Cerebellar cortex (tissue), 1 donor: ENCODE data around the gene GBX1.

Experiments
- DNase-seq: peaks from one replicate; pipeline ENCODE4 v3.0.0-alpha.2; 2015; ENCODE audit warnings: low spot score

GBX1 gene

DNA sequence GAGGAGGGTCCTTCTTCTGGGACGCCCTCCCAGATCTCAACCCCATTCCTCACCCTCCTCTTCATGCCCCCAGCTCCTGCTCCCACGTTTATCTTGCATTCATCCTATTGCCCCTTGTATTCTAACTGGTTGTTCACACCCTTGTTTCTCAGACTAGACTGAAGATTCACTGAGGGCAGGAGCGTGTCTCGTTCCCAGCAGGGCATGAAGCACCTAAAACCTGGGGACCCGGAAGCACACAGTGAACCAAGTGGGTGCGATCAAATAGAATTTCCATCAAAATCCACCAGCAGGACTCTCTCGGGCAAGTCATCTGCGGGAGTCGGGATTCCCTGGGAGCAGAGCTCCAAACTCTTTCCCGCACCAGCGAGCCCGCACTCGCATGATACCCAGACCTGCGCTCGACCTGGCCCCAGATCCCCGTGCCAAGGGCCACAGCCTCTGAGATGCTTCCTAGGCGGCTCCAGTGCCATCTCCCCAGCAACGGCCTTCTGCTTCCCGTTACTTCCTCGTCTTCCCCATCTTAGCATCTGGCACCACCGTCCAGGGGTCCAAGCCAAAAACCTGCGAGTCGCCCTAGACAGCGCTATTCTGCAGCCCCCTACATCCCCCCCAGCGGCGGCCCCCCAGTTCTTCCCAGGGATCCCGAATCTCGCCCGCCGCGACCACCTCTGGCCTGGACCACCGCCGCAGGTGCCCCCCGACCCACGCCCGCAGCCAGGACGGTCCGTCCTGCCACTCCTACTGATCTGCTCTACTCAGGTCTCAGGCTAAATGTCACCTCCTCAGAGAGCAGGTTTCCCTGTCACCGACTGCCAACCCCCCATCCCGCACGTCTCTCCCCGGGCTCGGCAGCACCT, 6.1 kb upstream of the GBX1 start:
- DNase-seq: no peak

DNA sequence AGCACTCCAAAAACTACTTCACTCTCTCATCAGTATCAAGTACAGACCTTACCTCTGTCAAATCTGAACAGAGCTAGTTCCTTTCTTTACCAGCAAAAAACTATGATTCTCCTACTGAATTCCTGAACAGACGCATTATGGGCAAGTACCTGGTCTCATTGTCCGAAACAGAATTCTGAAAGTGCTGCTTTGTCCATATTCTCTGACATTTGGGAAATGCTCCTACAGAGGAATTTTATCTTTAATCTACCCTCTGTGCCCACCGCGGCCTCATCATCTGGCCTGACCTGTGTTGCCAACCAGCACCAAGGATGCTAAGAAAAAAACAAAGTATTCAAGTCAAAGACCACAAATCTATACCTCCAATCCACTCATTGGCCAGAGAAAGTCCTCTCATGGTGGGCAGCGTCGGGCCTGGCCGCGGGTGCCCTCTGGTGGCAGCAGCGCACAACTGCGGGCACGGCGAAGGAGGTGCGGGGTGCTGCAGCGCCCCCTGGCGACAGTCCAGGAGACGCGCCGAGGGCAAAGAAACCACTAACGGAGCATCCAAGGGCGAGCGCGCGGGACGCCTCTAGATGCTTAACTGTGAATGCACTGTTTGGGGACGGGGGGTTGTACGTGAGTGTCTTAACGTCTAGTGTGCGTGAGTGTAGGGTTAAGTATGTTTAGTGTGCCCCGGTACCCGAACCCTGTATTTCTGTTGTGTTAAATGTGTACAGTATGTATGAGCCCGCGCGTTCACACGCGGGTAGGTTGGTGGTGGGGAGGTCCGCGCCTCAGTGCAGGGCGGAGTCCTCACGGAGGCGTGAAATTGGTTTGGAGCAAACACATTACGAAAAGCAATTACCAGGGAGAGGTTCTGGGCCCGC, 5.0 kb upstream of the GBX1 start:
- peak; percentile 77 for DNase-seq

DNA sequence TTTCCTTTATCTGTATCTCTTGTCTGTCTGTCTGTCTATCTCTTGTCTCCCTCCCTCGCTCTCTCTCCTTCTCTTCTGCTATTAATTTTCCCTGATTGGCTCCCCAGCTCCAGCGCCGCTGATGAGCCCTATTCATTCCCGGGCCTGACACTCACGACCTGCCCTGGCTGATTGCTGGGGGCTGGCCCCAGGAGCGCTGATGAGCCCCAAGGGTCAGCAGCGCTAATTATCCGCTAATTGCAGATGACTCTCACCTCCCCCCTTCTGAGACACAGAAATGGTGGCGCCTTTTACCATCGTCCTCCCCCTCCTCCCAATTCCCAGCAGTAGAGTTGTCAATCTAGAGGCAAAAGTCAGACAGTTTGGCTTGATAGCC, 1.3 kb upstream of the GBX1 start:
- DNase-seq: no peak

DNA sequence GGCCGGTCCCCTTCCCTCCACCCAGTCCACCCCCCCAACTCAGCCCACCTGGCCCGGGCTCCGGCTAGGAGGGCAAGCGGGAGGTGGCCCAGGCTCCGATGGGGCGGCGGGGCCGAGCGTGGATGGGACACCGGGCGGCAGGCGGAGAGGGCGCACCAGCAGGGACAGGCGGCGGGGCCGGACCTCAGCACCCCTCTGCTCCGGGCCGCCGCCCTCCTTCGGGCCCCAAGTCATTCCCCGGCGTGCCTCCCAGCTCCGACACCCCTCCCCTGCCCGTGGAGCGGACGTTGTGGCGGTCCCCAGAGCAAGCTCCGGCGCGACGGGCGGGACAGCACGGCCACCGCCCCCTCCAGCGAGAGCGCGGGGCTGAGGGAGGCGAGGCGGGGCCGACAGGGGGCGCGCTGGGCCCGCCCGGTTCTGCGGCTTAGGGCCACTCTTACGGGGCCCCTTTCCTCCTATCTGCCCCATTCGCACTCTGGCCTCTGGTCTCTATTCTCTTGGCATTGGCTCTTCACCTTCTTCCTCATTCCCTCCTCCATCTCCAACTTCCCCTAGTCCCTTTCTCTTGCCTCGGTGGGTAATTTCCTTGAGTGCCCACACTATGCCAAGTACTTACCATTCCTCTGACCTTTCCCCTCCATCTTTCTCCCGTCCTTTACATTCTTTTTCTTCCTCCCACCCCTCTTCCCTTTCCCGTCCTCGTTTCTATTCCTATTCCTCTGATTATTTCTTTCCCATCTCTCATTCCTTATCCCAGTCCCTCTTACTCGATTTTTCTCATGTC, 701 bp upstream of the GBX1 start:
- no peak for DNase-seq

DNA sequence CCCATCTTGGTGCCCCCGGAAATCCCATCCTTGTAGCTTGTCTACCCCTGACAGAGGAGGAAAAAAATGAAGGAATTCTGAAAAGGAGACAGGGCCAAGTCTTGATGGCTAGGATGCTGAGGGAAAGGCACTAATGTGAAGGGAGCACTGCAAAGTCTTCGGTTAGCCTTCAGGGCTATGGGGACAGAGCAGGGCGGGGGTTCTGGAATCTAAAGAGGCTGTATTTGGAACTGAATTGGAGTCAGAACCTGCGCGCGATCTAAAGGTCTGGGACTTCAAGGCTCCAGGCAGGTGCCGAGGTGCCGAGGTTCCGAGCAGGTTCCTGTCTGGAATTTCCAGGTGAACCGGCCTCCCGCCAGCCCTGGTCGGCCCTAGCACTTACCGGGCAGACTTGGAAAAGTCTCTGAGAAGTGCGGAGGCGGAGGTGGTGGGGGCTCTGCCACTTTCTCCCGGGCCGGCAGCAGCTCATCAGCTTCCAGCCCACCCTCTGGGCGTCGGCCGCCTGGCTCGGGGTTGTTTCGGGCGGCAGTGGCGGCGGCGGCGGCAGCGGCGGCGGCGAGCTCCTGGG, 781 bp downstream of the GBX1 start:
- no peak for DNase-seq

DNA sequence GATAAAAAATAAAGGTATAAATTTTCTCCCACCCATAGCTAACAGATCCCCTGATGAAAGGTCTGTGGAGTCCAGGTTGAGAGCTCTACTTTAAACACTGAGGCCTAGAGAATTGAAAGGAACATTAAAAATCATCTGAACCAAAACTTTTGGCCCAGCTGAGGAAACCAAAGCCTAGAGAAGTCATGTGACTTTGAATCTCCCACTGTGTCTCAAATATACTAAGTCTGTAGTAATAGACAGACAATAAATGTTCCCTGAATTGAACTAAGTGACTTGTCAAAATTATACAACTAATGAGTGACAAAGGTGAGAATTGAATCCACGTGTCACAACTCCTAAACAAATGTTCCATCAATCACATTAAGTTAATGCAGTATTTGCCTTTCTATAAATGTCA, 5.7 kb downstream of the GBX1 start:
- DNase-seq: no peak

DNA sequence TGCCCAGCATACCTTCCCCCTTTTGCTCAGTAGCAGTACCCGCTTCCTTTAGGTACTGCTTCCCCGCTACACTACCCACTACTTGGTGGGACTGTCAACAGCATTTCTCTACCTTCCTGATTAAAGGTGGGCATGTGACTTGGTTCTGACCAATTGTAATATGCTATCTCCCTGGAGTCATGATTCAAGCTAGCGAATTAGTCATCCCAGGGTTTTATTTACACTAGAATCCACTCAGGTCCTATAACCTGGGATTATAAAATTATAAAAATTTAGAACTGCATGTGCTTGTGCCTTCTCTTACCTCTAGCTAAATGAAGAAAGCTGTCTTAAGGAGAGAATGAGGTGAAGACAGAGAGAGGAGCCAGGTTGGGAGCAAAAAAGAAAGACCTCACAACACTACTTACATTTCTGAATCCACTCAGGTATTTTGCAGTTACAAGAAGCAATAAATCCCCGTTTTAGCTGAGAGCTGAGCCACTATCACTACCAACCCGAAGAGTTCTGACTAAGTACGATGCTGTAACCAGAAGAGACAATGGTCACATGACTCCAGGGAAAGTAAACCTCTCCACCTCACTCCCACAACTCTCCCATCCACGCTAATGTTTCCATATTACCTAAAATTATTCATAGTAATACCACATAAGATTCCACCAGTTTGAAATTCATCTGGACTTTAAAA, 9.7 kb downstream of the GBX1 start:
- no peak for DNase-seq

DNA sequence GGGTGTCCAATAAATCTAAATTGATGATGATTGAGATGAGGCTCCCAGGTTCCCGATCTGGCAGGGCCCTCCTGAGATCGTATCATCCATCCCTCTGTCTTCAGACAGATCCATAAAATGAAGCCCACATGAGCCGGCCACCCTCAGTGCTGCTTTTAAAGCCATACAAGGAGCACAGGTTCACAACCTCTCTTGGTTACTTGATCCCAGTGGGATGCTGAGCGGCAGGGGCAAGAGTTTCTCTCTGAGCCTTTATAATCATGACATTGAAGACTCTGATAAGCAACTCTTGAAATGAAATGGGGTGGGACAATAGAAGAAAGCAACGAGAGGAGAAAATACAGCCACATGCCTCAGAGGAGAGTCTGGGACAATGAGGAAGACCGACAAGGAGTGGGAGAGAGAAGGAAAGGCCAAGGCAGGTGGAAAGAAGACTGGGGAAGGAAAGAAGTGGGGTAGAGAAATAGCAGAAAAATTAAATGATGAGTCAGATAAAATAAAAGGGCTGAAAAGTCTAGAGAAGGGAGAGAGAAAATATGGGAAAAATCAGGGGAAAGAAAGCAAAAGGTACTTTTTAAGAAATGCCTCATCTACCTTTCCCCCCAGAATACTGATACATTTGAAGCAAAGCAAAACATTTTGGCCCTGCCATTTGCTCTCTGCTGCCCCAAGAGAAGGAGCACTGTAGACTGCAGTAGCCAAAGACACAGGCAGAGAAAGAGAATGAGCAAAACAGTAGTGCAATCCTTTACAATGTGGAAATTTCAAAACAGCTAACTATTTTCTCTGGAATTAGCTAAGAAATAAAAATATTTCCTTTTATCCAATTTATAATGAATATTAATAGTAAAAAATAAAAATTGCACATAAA, 14.6 kb downstream of the GBX1 start:
- no peak for DNase-seq

DNA sequence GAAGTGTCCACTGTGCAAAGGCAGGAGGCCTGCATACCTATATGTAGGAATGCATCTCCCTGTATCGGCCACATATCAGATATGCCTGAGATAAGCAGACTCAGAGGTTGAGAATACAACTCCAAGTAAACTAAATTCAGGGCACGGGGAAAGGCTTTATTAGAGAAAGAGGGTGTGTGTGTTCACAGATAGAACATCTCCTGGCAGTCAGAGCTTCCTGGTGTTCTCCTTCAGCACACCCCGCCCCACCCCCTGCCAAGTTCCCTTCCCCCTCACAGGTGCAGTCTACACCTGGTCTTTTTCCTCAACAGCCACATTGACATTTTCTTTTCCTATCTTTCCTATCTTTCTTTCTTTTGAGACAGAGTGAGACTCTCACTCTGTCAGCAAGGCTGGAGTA, 17.1 kb downstream of the GBX1 start:
- DNase-seq: no peak

DNA sequence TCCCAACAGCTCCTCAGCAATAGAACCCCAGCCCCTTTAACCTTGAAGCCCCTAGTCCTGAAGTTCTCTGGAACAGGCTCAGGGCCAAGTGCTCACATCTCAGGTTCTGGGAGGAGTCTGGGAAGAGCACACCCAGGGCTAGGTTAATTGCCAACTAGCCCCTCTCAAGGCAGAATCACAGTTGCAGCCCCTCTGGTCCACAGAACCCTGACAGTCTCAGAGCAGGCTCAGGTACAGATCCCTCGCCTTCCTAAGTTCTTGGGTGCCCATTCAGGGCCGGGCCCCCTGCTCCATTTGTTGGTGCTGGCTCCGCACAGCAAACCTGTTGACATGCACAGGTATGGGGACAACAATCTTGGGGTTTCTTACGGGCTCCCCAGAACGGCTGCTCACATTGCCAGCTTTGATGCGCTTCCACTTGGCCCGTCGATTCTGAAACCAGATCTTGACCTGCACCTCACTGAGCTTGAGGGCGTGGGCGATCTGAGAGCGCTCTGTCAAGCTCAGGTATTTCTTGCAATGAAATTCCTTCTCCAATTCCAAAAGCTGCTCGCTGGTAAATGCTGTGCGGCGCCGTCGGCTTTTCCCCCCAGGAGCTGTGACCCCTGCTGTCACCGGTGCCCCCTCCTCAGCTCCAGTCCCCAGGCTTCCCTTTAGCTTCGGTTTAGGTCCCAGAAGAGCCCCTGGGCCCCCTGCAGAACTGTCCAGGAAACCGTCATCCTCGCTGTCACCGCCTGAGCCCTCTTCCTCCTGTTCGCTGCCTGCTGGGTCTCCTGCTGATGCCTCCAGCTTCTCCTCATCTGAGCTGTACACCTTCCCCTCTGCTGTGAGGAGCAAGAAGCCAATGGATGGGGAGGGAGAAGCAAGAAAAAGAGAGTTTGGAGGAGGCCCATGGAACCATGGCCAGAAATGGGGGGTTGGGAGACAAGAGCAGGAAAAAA, 18.9 kb downstream of the GBX1 start:
- DNase-seq: no peak

DNA sequence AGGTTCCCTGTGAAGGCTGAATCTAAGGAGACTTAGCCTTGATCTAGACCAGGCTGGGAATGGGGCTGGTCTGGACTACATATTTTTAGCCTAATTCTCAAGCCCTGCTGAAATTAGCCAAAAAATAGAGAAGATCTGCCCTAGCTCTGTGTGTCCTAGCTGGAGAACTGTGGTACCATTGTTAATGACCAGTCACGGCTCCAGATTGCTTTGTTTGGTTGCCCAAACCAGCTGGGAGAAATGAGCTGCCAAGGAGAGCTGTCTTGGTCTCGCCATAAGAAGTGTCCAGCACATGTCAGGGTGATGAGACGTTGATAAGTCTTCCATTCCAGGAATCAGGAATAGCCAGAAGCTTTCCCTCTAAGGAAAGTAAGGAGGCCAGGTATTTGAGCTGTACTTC, 20.7 kb downstream of the GBX1 start:
- DNase-seq: peak; percentile 34

DNA sequence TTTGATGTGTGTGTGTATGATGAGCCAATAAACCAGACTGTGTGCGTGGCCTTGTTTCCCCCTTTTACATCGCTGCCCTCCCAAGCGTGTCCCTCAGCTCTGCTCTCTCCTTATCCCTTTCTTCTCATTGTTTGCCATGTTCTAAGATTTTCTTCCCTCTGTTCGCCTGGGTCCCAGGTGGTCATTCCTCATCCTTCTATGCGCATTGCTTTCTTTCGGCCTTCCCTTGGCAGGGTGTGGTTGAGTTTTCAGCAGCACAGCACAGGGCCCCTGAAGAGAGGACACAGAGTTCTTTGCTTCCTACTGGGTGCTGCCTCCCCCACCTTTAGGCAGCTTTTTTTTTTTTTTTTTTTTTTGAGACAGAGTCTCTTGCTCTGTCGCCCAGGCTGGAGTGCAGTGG, 23.1 kb downstream of the GBX1 start:
- DNase-seq: no peak

DNA sequence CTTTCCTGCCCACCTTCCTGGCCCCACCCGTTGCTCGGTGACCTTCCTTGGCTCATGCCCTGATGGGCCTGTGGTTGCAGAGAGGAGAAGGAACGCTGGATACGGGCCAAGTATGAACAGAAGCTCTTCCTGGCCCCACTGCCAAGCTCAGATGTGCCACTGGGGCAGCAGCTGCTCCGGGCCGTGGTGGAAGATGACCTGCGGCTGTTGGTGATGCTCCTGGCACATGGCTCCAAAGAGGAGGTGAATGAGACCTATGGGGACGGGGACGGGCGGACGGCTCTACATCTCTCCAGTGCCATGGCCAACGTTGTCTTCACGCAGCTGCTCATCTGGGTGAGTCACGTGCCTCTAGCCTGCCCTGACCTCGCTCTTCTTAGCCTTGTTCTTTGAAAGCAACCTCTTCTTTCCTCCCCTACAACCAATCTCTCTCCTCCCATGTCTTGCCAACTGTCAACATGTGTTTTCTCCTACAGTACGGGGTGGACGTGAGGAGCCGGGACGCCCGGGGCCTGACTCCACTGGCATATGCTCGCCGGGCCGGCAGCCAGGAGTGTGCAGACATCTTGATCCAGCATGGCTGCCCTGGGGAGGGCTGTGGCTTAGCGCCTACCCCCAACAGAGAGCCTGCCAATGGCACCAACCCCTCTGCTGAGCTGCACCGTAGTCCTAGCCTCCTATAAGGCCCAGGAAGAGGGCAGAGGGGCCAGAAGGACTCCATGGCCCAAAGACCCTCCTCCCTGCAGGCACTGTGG, 24.1 kb downstream of the GBX1 start:
- no peak for DNase-seq

DNA sequence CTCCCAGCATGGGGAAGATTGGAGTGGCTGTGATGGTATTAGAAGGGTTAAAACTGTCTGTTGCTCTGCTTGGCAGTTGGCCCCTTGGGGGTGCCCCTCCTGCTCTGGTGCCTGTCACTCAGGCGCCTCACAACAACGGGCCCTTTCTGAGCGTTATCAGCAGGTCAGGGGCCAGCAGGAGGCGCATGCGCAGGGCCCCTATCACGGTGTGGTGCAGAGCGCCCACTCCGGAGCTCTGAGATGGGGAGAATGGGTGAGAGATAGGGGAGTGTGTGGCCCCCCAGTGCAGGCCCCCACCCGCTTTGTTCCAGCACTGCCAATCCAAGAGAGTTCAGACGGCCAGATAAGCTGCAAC, 24.8 kb downstream of the GBX1 start:
- no peak for DNase-seq

DNA sequence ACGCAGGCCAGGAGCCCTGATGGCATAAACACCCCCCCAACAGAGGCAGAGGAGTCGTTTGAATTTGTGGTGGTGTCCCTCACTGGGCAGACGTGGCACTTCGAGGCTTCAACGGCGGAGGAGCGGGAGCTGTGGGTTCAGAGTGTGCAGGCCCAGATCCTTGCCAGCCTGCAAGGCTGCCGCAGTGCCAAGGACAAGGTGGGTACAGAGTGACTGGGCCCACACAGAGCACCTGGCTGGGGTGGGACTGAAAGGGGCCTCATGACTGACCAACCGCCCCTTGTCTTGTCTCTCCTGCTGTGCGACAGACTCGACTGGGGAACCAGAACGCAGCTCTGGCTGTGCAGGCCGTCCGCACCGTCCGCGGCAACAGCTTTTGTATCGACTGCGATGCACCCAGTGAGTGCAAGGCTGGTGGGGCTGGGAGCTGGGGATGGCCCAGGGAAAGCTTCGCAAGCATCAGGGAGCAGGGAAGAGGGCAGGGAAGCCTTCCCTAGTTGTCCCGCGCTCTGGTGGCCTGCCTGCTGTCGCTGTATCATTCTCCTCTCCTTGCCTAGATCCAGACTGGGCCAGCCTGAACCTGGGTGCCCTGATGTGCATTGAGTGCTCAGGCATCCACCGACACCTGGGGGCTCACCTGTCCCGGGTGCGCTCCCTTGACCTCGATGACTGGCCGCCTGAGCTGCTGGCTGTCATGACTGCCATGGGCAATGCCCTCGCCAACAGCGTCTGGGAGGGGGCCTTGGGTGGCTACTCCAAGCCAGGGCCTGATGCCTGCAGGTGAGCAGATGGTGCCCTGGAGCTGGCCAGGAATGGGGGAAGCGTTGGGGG, 25.4 kb downstream of the GBX1 start:
- peak; percentile 32 for DNase-seq

DNA sequence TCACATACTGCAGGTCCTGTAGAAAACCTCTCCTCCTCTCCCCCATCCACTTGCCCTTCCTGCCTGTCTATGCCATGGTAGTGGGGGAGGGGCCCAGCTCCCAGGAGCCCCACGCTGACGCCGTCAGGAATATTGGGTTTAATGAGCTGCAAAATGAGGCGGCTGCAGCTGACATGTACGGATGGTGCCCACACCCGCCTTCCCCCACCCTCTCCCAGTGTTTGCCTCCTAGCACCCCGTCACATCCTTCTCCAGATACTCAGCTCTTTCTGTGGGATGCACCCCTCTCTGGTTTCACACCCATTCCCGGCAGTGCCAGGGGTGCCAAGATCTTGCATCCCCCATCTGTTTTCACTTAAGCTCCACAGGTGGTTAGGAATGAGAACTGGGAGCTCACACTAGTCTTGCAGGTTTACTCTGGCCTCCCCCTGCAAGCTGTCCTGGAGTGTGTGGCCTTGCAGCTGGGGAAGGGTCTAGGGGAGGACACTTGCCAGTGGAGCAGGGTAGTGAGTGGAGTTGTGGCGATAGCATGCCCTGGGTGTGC, 26.1 kb downstream of the GBX1 start:
- no peak for DNase-seq

DNA sequence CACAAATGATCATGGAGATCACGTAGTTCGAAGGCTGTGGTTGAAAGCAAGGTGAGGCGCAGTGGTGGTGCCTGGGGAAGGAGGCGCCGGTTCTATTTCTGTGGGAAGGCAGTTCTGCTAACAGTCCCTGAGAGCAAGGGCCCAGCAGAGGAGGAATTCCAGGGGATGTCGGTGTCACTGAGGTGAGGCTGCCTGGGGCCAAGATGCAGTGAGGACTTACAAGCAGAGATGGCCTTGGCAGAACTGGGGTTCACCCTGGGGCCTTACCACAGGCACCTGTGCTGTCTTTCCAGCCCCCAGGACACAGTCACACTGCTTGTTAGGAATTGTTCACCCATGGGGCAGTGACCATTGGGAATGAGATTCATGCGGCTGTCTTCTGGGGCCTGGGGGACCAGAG, 26.7 kb downstream of the GBX1 start:
- DNase-seq: no peak

DNA sequence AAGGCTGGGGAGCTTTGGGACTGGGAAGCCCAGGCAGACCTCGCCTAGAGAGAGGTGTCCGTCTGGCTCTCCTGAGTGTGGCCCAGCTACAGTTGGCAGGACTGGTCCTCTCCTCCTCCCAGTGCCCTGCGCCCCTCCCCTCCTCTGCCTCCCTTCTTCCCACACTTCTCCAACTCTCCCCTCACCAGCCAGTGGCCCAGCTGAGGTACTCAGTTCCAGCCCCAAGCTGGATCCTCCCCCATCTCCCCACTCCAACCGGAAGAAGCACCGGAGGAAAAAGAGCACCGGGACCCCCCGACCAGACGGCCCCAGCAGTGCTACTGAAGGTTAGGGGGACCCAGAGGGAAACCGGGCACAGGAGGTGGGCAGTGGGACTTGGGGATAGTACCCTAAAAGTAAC, 27.7 kb downstream of the GBX1 start:
- DNase-seq: no peak
